Endometrial microvascular endothelial cells (primary cell): Measurements from ENCODE around the gene CES4A. TPM values are rescaled to one million over a fixed set of nuclear protein-coding genes. Genes with fewer than 3 reads are reported as not detected.
"Not testable (repeated sequence)": the region's sequence is repeated elsewhere in the genome, so short reads cannot be mapped to it uniquely, and the experiment has no call there.

Experiments used
- in situ Hi-C: cut with HindIII; loops from 2 replicates; pipeline ENCODE4 v1.10.0; 2017; ENCODE audit warnings: low sequenced_read_pairs, low pct_unique_long_range_greater_than_20kb; ENCODE audit errors: inconsistent ontology term
- total RNA-seq: library from RNA; depleted of rRNA; stranded (reverse); fragments of >200 nt; gene quantifications from one replicate; pipeline ENCODE4 v1.2.3, GENCODE V29; 2015; ENCODE audit errors: inconsistent ontology term

The CES4A gene
- total RNA-seq, 1 donor from 2014 or later, result under 0.01 TPM

- in situ Hi-C loops, result no loop called here
These were observed 10.9 kb upstream of the CES4A start for GRCh38 chr16:66977341-66978113.

- in situ Hi-C loops, result no loop called here
These were observed 9.2 kb upstream of the CES4A start for GRCh38 chr16:66979011-66979717.

- in situ Hi-C loops, result no loop called here
These were observed 5.4 kb upstream of the CES4A start for GRCh38 chr16:66983033-66983432.

GRCh38 chr16:66984892-66985311 lies 3.5 kb upstream of the CES4A start:
- in situ Hi-C loops, result no loop called here

GRCh38 chr16:66986559-66986958 lies 1.8 kb upstream of the CES4A start:
- in situ Hi-C loops, result no loop called here

GRCh38 chr16:66991545-66992077 lies 3.2 kb downstream of the CES4A start:
- in situ Hi-C loops, result no loop called here

GRCh38 chr16:66993558-66993957 lies 5.2 kb downstream of the CES4A start:
- in situ Hi-C loops, result not testable (repeated sequence)

- in situ Hi-C loops, result no loop called here
These were observed 8.1 kb downstream of the CES4A start for GRCh38 chr16:66996324-66996982.

- in situ Hi-C loops, result no loop called here
These were observed 8.6 kb downstream of the CES4A start for GRCh38 chr16:66996983-66997358.

- in situ Hi-C loops, result no loop called here
These were observed 12.3 kb downstream of the CES4A start for GRCh38 chr16:67000384-67001351.

- in situ Hi-C loops, result no loop called here
These were observed 13.3 kb downstream of the CES4A start for GRCh38 chr16:67001726-67002125.

- in situ Hi-C loops, result no loop called here
These were observed 18.7 kb downstream of the CES4A start for GRCh38 chr16:67006930-67007658.

GRCh38 chr16:67009158-67009557 lies 20.8 kb downstream of the CES4A start:
- in situ Hi-C loops, result no loop called here

- in situ Hi-C loops, result no loop called here
These were observed 22.9 kb downstream of the CES4A start for GRCh38 chr16:67011274-67011673.

- in situ Hi-C loops, result no loop called here
These were observed 24.9 kb downstream of the CES4A start for GRCh38 chr16:67013233-67013822.

GRCh38 chr16:67013823-67014633 lies 25.6 kb downstream of the CES4A start:
- in situ Hi-C loops, result no loop called here
